ENCODE data around the gene SBK3.
A peak's percentile ranks its signal among the peaks of the same experiment; 100 is the strongest.
"Not testable (repeated sequence)": the region's sequence is repeated elsewhere in the genome, so short reads cannot be mapped to it uniquely, and the experiment has no call there.

The SBK3 gene

DNA sequence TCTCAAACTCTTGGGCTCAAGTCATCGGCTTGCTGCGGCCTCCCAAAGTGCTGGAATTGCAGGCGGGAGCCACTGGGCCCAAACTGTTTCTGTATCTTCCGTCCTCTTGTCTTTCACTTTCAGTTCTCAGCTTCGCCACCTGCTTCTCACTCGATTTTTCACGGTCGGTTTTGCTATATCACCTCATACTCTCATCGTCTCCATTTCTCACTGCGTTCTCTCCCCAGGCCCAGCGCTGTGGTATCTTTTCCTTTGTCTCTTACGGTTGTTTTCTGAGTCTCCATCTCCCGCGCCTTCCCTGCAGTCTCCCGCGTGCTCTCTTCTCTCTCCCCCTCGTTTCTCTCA is 42.2 kb downstream of the SBK3 start:
- POLR2A ChIA-PET, result no interaction called here
- peak overlapping the region in 1 of 2 experiments; percentile 14 for H3K27ac ChIP-seq (ENCODE audit: insufficient read depth in 1 of 2, low read depth in 1 of 2, low read length in 2 of 2, poor library complexity in 1 of 2, severe bottlenecking in 2 of 2)
- DNase-seq, result peak in 2 of 3 donors; percentile 43 to 45
- peaks cover 0 to 4% (median 0%) of the 10 kb centered on the region in 5 experiments for H3K9me3 ChIP-seq (ENCODE audit: control extremely low read depth in 1 of 5, control insufficient read depth in 4 of 5, insufficient read depth in 2 of 5, low read depth in 1 of 5, low read length in 4 of 5)
- H3K4me1 ChIP-seq (ENCODE audit: control extremely low read depth in 1 of 4, control insufficient read depth in 4 of 4, insufficient read depth in 4 of 4, low read length in 3 of 4), result peaks cover 0 to 10% (median 7%) of the 10 kb centered on the region in 4 experiments
- 85% methylated on average over 16 of the region's 17 CpGs for WGBS (ENCODE audit: insufficient coverage)
- peak overlapping the region in 4 of 7 experiments; percentile 54 to 76 (median 61) for H3K4me3 ChIP-seq (ENCODE audit: control insufficient read depth in 1 of 7, extremely low read depth in 1 of 7, insufficient read depth in 4 of 7, low read depth in 2 of 7, low read length in 6 of 7)
- H3K27me3 ChIP-seq (replicated peaks in 2 of 5; ENCODE audit: control insufficient read depth in 4 of 5, insufficient read depth in 5 of 5, low read length in 4 of 5), result peaks cover 0 to 2% (median 0%) of the 10 kb centered on the region in 5 experiments
- CTCF ChIA-PET, result interaction anchor here (0.7 to 3.4 kb wide), 15 partner anchors 8 to 622 kb away, joined by 3 to 37 read pairs (median 5); partner anchors contain the start of genes ISOC2, TMEM238, ZNF628 and ZNF865
- no peaks in the 10 kb centered on the region for H3K36me3 ChIP-seq (ENCODE audit: control insufficient read depth in 4 of 4, insufficient read depth in 4 of 4, low read length in 3 of 4)

DNA sequence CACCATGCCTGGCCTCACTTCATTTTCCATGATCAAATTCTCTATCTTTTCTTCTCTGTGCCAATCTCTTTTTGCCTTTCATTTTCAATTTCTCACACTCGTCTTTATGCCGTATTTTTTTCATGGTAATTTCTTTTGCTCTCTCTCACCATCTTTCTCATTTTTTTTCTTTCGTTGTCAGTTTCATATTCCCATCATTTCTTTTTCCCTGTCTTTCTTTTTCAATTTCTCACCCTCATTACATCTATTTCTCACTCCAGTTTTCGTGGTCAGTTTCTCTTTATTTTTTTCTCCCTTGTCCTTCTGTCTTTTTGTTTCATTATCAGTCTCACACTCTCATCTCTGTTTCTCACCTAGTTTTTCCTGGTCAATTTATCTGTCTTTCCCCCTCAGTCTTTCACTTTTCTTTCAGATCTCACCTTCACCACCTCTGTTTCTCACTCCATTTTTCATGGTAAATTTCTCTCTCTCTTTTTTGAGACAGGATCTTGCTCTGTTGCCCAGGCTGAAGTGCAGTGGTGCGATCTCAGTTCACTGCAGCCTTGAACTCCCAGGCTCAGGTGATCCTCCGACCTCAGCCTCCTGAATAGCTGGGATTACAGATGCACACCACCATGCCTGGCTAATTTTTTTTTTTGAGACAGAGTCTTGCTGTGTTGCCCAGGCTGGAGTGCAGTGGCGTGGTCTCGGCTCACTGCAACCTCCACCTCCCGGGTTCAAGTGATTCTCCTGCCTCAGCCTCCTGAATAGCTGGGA is 43.0 kb downstream of the SBK3 start:
- Histone ChIP-seq H3K27me3 (replicated peaks in 2 of 5; ENCODE audit: control insufficient read depth in 4 of 5, insufficient read depth in 5 of 5, low read length in 4 of 5) (peaks cover 0 to 2% (median 0%) of the 10 kb centered on the region in 5 experiments), H3K36me3 (ENCODE audit: control insufficient read depth in 4 of 4, insufficient read depth in 4 of 4, low read length in 3 of 4) (no peaks in the 10 kb centered on the region), H3K9me3 (ENCODE audit: control extremely low read depth in 1 of 5, control insufficient read depth in 4 of 5, insufficient read depth in 2 of 5, low read depth in 1 of 5, low read length in 4 of 5) (peaks cover 0 to 4% (median 0%) of the 10 kb centered on the region in 5 experiments), H3K4me3 (ENCODE audit: control insufficient read depth in 1 of 7, extremely low read depth in 1 of 7, insufficient read depth in 4 of 7, low read depth in 2 of 7, low read length in 6 of 7) (no peak overlapping the region), H3K27ac (ENCODE audit: insufficient read depth in 1 of 2, low read depth in 1 of 2, low read length in 2 of 2, poor library complexity in 1 of 2, severe bottlenecking in 2 of 2) (no peak overlapping the region), H3K4me1 (ENCODE audit: control extremely low read depth in 1 of 4, control insufficient read depth in 4 of 4, insufficient read depth in 4 of 4, low read length in 3 of 4) (peaks cover 0 to 10% (median 7%) of the 10 kb centered on the region in 4 experiments)
- POLR2A ChIA-PET, result no interaction called here
- no peak for DNase-seq
- WGBS (ENCODE audit: insufficient coverage), result 94% methylated on average over 9 of the region's 9 CpGs
- CTCF ChIA-PET, result interaction anchor here (1.1 to 1.5 kb wide), 3 partner anchors 35 to 49 kb away, joined by 3 to 7 read pairs (median 3); no protein-coding TSS in a partner anchor

DNA sequence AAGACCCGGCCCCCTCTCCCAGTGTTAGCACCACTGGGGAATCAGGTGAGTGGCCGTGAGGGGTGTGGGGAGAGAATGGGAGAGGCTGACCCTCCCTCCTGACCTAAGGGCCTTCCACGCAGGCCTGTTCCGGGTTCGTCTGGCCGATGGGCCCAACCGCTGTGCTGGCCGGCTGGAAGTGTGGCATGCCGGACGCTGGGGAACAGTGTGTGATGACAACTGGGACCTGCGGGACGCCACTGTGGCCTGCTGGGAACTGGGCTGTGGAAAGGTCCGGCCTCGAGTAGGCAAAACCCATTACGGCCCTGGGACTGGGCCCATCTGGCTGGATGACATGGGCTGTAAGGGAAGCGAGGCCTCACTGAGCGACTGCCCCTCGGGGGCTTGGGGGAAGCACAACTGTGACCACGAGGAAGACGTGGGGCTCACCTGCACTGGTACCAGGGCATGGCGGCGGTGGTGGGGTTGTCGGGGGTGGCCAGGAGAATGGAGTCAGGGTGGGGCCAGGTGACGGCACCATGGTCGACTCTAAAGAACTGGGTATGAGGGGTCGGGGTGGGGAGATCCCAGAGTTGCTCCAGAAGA is 44.9 kb downstream of the SBK3 start:
- 98% methylated on average over 21 of the region's 26 CpGs for WGBS (ENCODE audit: insufficient coverage)
- H3K36me3 ChIP-seq (ENCODE audit: control insufficient read depth in 4 of 4, insufficient read depth in 4 of 4, low read length in 3 of 4), result no peaks in the 10 kb centered on the region
- DNase-seq, result no peak
- H3K4me1 ChIP-seq (ENCODE audit: control extremely low read depth in 1 of 4, control insufficient read depth in 4 of 4, insufficient read depth in 4 of 4, low read length in 3 of 4), result peaks cover 0 to 10% (median 7%) of the 10 kb centered on the region in 4 experiments
- ChIA-PET POLR2A (no interaction called here), CTCF (interaction anchor here (1.3 to 1.5 kb wide), 2 partner anchors 33 to 365 kb away, joined by 4 to 7 read pairs; no protein-coding TSS in a partner anchor)
- no peak overlapping the region for H3K27ac ChIP-seq (ENCODE audit: insufficient read depth in 1 of 2, low read depth in 1 of 2, low read length in 2 of 2, poor library complexity in 1 of 2, severe bottlenecking in 2 of 2)
- no peak overlapping the region for H3K4me3 ChIP-seq (ENCODE audit: control insufficient read depth in 1 of 7, extremely low read depth in 1 of 7, insufficient read depth in 4 of 7, low read depth in 2 of 7, low read length in 6 of 7)
- peaks cover 0 to 2% (median 0%) of the 10 kb centered on the region in 5 experiments for H3K27me3 ChIP-seq (replicated peaks in 2 of 5; ENCODE audit: control insufficient read depth in 4 of 5, insufficient read depth in 5 of 5, low read length in 4 of 5)
- H3K9me3 ChIP-seq (ENCODE audit: control extremely low read depth in 1 of 5, control insufficient read depth in 4 of 5, insufficient read depth in 2 of 5, low read depth in 1 of 5, low read length in 4 of 5), result peaks cover 0 to 4% (median 0%) of the 10 kb centered on the region in 5 experiments

DNA sequence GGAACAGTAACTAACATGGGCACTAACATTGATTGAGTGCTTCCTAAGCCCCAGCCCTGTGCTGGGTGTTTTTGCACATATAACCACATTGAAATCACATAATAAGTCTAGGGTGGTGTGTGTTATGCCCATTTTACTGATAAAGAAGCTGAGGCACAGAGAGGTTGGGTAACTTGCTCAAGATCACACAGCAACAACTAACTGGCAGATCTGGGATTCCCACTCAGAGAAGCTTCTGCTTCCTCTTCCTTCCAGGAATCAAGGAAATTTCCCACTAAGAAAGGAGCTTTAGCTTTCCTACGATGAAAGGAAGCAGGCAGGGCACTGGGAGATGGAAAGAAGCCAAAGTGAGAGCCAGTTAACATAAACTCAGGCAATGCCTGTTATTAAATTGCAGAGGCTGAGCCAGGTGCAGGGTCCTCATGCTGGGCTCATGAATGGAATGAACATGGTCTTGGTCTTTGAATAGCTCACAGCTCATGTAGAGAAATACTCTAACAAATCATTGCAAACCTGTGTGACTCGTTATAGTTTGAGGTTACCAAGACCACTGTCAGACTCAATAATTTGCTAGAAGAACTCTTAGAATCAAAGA is 47.0 kb downstream of the SBK3 start:
- POLR2A ChIA-PET, result interaction anchor here (0.7 kb wide), 1 partner anchor 357 kb away, joined by 4 read pairs; no protein-coding TSS in a partner anchor
- 100% methylated on average over 2 of the region's 2 CpGs for WGBS (ENCODE audit: insufficient coverage)
- H3K36me3 ChIP-seq (ENCODE audit: control insufficient read depth in 4 of 4, insufficient read depth in 4 of 4, low read length in 3 of 4), result no peaks in the 10 kb centered on the region
- DNase-seq, result no peak
- CTCF ChIA-PET, result interaction anchor here (1.0 to 3.4 kb wide), 4 partner anchors 14 to 36 kb away, joined by 3 to 12 read pairs (median 5); partner anchors contain the start of gene NAT14
- H3K9me3 ChIP-seq (ENCODE audit: control extremely low read depth in 1 of 5, control insufficient read depth in 4 of 5, insufficient read depth in 2 of 5, low read depth in 1 of 5, low read length in 4 of 5), result peaks cover 0 to 4% (median 0%) of the 10 kb centered on the region in 5 experiments
- no peak overlapping the region for H3K27ac ChIP-seq (ENCODE audit: insufficient read depth in 1 of 2, low read depth in 1 of 2, low read length in 2 of 2, poor library complexity in 1 of 2, severe bottlenecking in 2 of 2)
- H3K4me3 ChIP-seq (ENCODE audit: control insufficient read depth in 1 of 7, extremely low read depth in 1 of 7, insufficient read depth in 4 of 7, low read depth in 2 of 7, low read length in 6 of 7), result no peak overlapping the region
- peaks cover 0 to 12% (median 2%) of the 10 kb centered on the region in 5 experiments for H3K27me3 ChIP-seq (replicated peaks in 2 of 5; ENCODE audit: control insufficient read depth in 4 of 5, insufficient read depth in 5 of 5, low read length in 4 of 5)
- H3K4me1 ChIP-seq (ENCODE audit: control extremely low read depth in 1 of 4, control insufficient read depth in 4 of 4, insufficient read depth in 4 of 4, low read length in 3 of 4), result peaks cover 0 to 7% (median 4%) of the 10 kb centered on the region in 4 experiments

DNA sequence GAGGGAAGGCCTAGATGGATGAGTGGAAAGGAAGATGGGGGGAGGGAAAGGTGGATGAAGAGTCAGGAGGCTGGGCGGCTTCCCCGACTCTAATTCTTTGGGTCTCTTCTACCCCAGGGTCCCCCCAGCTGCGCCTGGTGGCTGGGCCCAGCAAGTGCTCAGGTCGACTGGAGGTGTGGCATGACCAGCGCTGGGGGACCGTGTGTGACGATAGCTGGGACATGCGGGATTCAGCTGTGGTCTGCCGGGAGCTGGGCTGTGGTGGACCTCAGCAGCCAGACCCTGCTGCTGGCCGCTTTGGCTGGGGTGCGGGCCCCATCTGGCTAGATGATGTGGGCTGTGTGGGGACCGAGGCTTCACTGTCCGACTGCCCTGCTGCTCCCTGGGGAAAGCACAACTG is 47.6 kb downstream of the SBK3 start:
- H3K4me3 ChIP-seq (ENCODE audit: control insufficient read depth in 1 of 7, extremely low read depth in 1 of 7, insufficient read depth in 4 of 7, low read depth in 2 of 7, low read length in 6 of 7), result no peak overlapping the region
- H3K36me3 ChIP-seq (ENCODE audit: control insufficient read depth in 4 of 4, insufficient read depth in 4 of 4, low read length in 3 of 4), result no peaks in the 10 kb centered on the region
- WGBS (ENCODE audit: insufficient coverage), result 94% methylated on average over 13 of the region's 13 CpGs
- H3K27me3 ChIP-seq (replicated peaks in 2 of 5; ENCODE audit: control insufficient read depth in 4 of 5, insufficient read depth in 5 of 5, low read length in 4 of 5), result peaks cover 0 to 15% (median 2%) of the 10 kb centered on the region in 5 experiments
- CTCF ChIA-PET, result interaction anchor here (1.2 to 3.4 kb wide), 3 partner anchors 14 to 30 kb away, joined by 4 to 12 read pairs (median 6); partner anchors contain the start of gene NAT14
- no peak overlapping the region for H3K27ac ChIP-seq (ENCODE audit: insufficient read depth in 1 of 2, low read depth in 1 of 2, low read length in 2 of 2, poor library complexity in 1 of 2, severe bottlenecking in 2 of 2)
- H3K9me3 ChIP-seq (ENCODE audit: control extremely low read depth in 1 of 5, control insufficient read depth in 4 of 5, insufficient read depth in 2 of 5, low read depth in 1 of 5, low read length in 4 of 5), result peaks cover 0 to 4% (median 0%) of the 10 kb centered on the region in 5 experiments
- POLR2A ChIA-PET, result no interaction called here
- H3K4me1 ChIP-seq (ENCODE audit: control extremely low read depth in 1 of 4, control insufficient read depth in 4 of 4, insufficient read depth in 4 of 4, low read length in 3 of 4), result peaks cover 0 to 6% (median 3%) of the 10 kb centered on the region in 4 experiments
- no peak for DNase-seq

DNA sequence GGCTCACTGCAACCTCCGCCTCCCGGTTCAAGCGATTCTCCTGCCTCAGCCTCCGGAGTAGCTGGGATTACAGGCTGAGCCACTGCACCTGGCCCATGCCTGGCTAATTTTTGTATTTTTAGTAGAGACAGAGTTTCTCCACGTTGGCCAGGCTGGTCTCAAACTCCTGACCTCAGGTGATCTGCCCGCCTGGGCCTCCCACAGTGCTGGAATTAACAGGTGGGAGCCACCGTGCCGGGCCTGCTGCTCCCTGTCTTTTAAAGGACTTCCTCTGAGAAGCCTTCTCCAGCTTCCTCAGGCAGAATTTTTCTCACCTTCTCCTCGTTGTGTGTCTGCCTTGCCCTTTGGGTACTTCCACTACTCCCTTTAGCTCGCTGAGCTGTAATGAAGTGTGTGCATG is 48.5 kb downstream of the SBK3 start:
- H3K4me3 ChIP-seq (ENCODE audit: control insufficient read depth in 1 of 7, extremely low read depth in 1 of 7, insufficient read depth in 4 of 7, low read depth in 2 of 7, low read length in 6 of 7); POLR2A ChIA-PET; H3K9me3 ChIP-seq (ENCODE audit: control extremely low read depth in 1 of 5, control insufficient read depth in 4 of 5, insufficient read depth in 2 of 5, low read depth in 1 of 5, low read length in 4 of 5); H3K36me3 ChIP-seq (ENCODE audit: control insufficient read depth in 4 of 4, insufficient read depth in 4 of 4, low read length in 3 of 4); DNase-seq; H3K4me1 ChIP-seq (ENCODE audit: control extremely low read depth in 1 of 4, control insufficient read depth in 4 of 4, insufficient read depth in 4 of 4, low read length in 3 of 4); H3K27ac ChIP-seq (ENCODE audit: insufficient read depth in 1 of 2, low read depth in 1 of 2, low read length in 2 of 2, poor library complexity in 1 of 2, severe bottlenecking in 2 of 2): not testable (repeated sequence)
- peaks cover 0 to 21% (median 2%) of the 10 kb centered on the region in 5 experiments for H3K27me3 ChIP-seq (replicated peaks in 2 of 5; ENCODE audit: control insufficient read depth in 4 of 5, insufficient read depth in 5 of 5, low read length in 4 of 5)
- CTCF ChIA-PET, result interaction anchor here (1.2 to 3.4 kb wide), 4 partner anchors 10 to 29 kb away, joined by 4 to 12 read pairs (median 5); partner anchors contain the start of gene NAT14
- WGBS (ENCODE audit: insufficient coverage), result 95% methylated on average over 10 of the region's 10 CpGs

All from common myeloid progenitor, CD34-positive (primary cell).